ENCODE results near the gene ADAMTS15. TPM values are rescaled to one million over a fixed set of nuclear protein-coding genes. Genes with fewer than 3 reads are reported as not detected.
A peak's percentile ranks its signal among the peaks of the same experiment; 100 is the strongest.

Gene ADAMTS15
- total and polyA plus RNA-seq, 2 of the 4 experiments (the other 2 are of a cell fraction) = 3.0 to 5.0 TPM

DNA sequence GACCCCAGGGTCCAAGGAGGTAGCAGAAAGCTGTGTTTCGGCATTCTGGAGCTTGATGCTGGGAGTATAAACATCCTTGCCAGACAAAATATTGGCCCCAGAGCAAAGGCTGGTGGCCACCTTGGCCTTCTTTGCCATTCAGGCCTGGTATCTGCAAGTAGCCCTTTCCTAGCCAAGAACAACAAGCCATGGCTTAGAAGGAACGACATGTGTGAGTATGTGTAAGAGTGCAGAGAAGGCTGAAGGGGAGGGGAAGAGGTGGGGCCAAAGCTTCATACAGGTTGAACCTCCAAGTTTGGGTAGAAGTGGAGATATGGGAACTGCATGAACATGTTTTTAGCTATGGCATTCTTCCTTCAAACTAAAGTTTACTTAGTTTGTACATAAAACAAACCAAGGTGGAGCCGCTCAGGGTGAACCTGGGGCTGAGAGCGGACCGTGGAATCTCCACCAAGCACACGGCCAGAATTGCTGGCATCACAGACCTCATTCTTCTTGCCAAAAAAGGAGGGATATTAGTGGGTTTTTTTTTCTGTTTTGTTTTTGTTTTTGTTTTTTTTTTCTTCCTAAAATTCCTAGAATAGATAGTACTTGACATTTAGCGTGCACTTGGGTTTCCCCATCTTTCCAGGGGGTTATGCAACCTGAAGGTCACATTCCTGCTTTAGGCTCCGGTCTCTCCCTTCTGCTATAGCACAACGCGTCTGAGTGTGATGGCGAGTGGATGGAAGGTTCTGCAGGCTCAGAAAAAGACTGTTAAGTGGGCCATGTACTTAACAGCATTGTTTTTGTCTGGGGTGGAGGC is 70.9 kb downstream of the ADAMTS15 start:
- H4K8ac ChIP-seq (ENCODE audit: low read depth in 2 of 2, low read length in 2 of 2) = no peak overlapping the region
- H2BK120ac ChIP-seq (ENCODE audit: low read depth, low read length) = 0 out of 2 replicates have a peak overlapping the region, but pooled peaks have one; percentile 15
- H3K14ac ChIP-seq (replicated peaks; ENCODE audit: low read depth, low read length) = no peak overlapping the region
- H4K5ac ChIP-seq (ENCODE audit: low read depth, low read length) = no peak overlapping the region; the same call in 1 of the 2 replicates
- TF ChIP-seq, protein P1, sequence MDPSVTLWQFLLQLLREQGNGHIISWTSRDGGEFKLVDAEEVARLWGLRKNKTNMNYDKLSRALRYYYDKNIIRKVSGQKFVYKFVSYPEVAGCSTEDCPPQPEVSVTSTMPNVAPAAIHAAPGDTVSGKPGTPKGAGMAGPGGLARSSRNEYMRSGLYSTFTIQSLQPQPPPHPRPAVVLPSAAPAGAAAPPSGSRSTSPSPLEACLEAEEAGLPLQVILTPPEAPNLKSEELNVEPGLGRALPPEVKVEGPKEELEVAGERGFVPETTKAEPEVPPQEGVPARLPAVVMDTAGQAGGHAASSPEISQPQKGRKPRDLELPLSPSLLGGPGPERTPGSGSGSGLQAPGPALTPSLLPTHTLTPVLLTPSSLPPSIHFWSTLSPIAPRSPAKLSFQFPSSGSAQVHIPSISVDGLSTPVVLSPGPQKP (IDR thresholded peaks at IDR 0.05; ENCODE audit: borderline replicate concordance, low read depth, low read length) = no peak
- TF ChIP-seq CEBPB (IDR thresholded peaks at IDR 0.05; ENCODE audit: low read depth, low read length) = no peak
- TF ChIP-seq CHD1 (IDR thresholded peaks at IDR 0.05; ENCODE audit: low read depth, low read length) = no peak
- no peak for TF ChIP-seq NFE2L2 (IDR thresholded peaks at IDR 0.05; ENCODE audit: low read depth, low read length)
- TF ChIP-seq, protein P2, sequence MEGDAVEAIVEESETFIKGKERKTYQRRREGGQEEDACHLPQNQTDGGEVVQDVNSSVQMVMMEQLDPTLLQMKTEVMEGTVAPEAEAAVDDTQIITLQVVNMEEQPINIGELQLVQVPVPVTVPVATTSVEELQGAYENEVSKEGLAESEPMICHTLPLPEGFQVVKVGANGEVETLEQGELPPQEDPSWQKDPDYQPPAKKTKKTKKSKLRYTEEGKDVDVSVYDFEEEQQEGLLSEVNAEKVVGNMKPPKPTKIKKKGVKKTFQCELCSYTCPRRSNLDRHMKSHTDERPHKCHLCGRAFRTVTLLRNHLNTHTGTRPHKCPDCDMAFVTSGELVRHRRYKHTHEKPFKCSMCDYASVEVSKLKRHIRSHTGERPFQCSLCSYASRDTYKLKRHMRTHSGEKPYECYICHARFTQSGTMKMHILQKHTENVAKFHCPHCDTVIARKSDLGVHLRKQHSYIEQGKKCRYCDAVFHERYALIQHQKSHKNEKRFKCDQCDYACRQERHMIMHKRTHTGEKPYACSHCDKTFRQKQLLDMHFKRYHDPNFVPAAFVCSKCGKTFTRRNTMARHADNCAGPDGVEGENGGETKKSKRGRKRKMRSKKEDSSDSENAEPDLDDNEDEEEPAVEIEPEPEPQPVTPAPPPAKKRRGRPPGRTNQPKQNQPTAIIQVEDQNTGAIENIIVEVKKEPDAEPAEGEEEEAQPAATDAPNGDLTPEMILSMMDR (conservative IDR thresholded peaks at IDR 0.05; ENCODE audit: low read depth, low read length) = no peak
- TF ChIP-seq RCOR1 (IDR thresholded peaks at IDR 0.05; ENCODE audit: insufficient replicate concordance, low read length) = no peak
- TF ChIP-seq RFX5 (IDR thresholded peaks at IDR 0.05; ENCODE audit: low read depth, low read length) = no peak
- 0 out of 3 replicates have a peak overlapping the region, but pooled peaks have one; percentile 13 for H2BK15ac ChIP-seq (ENCODE audit: low read depth, low read length)
- no peak overlapping the region for H3K4ac ChIP-seq (ENCODE audit: low read depth, low read length)
- in situ Hi-C loops (cut with MboI; ENCODE audit: low sequenced_read_pairs) = no loop called here
- H2AK5ac ChIP-seq (ENCODE audit: low read depth, low read length) = no peak overlapping the region
- no TSS peak for BruUV-seq (replicated peaks)
- H4K91ac ChIP-seq (ENCODE audit: insufficient read depth, low read depth, low read length) = 0 out of 2 replicates have a peak overlapping the region, but pooled peaks have one; percentile 17
- ChIA-PET CTCF (no interaction called here), POLR2A (ENCODE audit: unreplicated experiment) (no interaction called here)
- H2AFZ ChIP-seq (replicated peaks; ENCODE audit: low read length, poor library complexity) = no peak overlapping the region
- no peaks in the 10 kb centered on the region for H3K9me3 ChIP-seq (ENCODE audit: control insufficient read depth, insufficient read depth, low read length)
- no peak overlapping the region for H3K4me3 ChIP-seq (ENCODE audit: insufficient read depth, low read depth, low read length)
- 80% methylated on average over 1 of the region's 11 CpGs; no CpG with 5 or more reads in 1 of the 2 experiments for WGBS, 2 experiments (ENCODE audit: extremely low coverage in 2 of 2, insufficient read length in 1 of 2)
- no peak overlapping the region for H3K4me2 ChIP-seq (ENCODE audit: low read depth, low read length)
- H2BK5ac ChIP-seq (ENCODE audit: low read depth, low read length, poor library complexity, severe bottlenecking) = no peak overlapping the region
- H3K27ac ChIP-seq (ENCODE audit: insufficient read depth, low read length) = no peak overlapping the region
- no peak overlapping the region for H3K18ac ChIP-seq (ENCODE audit: low read depth, low read length)
- peaks cover 35% of the 10 kb centered on the region for H3K4me1 ChIP-seq (ENCODE audit: control insufficient read depth, insufficient read depth, low read length)
- dilution Hi-C loops (cut with HindIII; ENCODE audit: low sequenced_read_pairs, unreplicated experiment) = no loop called here
- H2AK9ac ChIP-seq (replicated peaks; ENCODE audit: low read depth, low read length, poor library complexity) = no peak overlapping the region
- no peaks in the 10 kb centered on the region for H3K36me3 ChIP-seq (ENCODE audit: control insufficient read depth, insufficient read depth, low read length)
- H3K9ac ChIP-seq (ENCODE audit: low read depth, low read length) = no peak overlapping the region
- no peaks in the 10 kb centered on the region for H3K79me1 ChIP-seq (ENCODE audit: low read depth in 1 of 2, low read length in 2 of 2)
- intact Hi-C loops (cut with micrococcal nuclease) = no loop called here
- no peaks in the 10 kb centered on the region; the same call in 1 of the 2 replicates for H4K20me1 ChIP-seq (ENCODE audit: insufficient read depth, low read length)
- H3K27me3 ChIP-seq (ENCODE audit: control insufficient read depth, insufficient read depth, low read length) = no peaks in the 10 kb centered on the region
- DNase-seq = no peak
- H2BK20ac ChIP-seq (ENCODE audit: low read depth, low read length) = no peak overlapping the region
- peaks cover 19% of the 10 kb centered on the region for H3K9me1 ChIP-seq (ENCODE audit: insufficient read depth, low read length)
- ATAC-seq (ENCODE audit: low read depth) = no peak
- H3K56ac ChIP-seq (ENCODE audit: extremely low read depth, insufficient read depth, low read length) = no peak overlapping the region
- H3K23ac ChIP-seq (ENCODE audit: low read depth, low read length) = no peak overlapping the region

All from IMR-90 (cell line).